ENCODE measurements around the gene HELZ2.

DNA sequence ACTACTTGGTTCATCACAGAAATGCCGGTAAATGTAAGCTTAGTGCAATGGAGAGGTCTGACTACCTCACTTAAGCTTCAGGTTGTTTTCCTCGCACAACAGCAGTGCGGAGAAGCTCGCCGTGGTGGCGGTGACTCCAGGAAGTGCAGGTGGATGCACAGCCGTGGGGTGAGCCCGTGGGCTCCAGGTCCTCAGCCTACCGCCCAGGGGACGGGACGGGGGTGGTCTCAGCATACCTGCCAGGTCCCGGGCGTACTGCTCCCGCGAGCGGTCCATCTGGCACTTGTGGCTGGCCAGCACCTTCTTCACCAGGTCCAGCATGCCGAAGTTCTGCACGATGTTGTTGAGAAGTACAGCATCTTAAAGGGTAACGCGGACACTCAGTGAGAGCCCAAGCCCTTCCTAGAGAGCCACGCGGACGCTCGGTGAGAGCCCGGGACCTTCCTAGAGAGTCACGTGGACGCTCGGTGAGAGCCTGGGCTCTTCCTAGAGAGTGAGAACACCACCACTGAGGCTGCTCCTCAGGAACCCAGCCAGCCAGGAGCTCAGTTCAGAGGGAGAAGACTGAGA is 17.8 kb upstream of the HELZ2 start:
- TF ChIP-seq EZH2 (IDR thresholded peaks at IDR 0.05; ENCODE audit: low read length, missing control alignments): no peak
- TF ChIP-seq, protein P1, sequence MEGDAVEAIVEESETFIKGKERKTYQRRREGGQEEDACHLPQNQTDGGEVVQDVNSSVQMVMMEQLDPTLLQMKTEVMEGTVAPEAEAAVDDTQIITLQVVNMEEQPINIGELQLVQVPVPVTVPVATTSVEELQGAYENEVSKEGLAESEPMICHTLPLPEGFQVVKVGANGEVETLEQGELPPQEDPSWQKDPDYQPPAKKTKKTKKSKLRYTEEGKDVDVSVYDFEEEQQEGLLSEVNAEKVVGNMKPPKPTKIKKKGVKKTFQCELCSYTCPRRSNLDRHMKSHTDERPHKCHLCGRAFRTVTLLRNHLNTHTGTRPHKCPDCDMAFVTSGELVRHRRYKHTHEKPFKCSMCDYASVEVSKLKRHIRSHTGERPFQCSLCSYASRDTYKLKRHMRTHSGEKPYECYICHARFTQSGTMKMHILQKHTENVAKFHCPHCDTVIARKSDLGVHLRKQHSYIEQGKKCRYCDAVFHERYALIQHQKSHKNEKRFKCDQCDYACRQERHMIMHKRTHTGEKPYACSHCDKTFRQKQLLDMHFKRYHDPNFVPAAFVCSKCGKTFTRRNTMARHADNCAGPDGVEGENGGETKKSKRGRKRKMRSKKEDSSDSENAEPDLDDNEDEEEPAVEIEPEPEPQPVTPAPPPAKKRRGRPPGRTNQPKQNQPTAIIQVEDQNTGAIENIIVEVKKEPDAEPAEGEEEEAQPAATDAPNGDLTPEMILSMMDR (conservative IDR thresholded peaks at IDR 0.05 in 1 of 2, IDR thresholded peaks at IDR 0.05 in 1 of 2; ENCODE audit: low read depth in 1 of 2, low read length in 2 of 2): no peak

All from fibroblast of lung (primary cell).